Measurements from ENCODE around the gene RABGAP1L. TPM values are rescaled to one million over a fixed set of nuclear protein-coding genes. Genes with fewer than 3 reads are reported as not detected.

The RABGAP1L gene
- total RNA-seq, 6 experiments from 2014 or later = 11.7 to 23.1 (median 18.5) TPM

DNA sequence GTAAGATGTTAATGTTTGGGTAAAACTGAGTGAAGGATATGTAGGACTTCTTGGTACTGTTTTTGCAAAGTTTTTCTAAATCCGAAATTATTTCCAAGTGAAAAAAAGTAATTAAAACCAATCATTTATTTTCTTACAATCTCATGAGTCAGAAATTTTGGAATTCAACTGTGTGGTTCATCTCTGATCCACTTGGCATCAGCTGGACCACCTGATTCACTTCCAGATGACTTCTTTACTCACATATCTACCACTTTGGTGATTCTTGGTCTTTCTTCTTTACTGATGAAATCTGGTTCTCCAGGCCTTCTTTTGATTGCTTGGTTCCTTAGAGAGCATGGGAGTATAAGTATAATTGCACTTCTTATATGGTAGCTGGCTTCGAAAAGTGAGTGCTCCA is 585.6 kb downstream of the RABGAP1L start:
- Histone ChIP-seq H3K9me3 (no peaks in the 10 kb centered on the region), H3K27me3 (no peaks in the 10 kb centered on the region), H3K4me1 (no peaks in the 10 kb centered on the region), H3K4me3 (no peak overlapping the region), H3K36me3 (no peaks in the 10 kb centered on the region), H3K27ac (no peak overlapping the region)
- DNase-seq (no peak), ATAC-seq (no peak)
- 62% methylated on average over 2 of the region's 2 CpGs for WGBS (ENCODE audit: insufficient coverage, low coverage, low lambda C conversion rate, missing lambda C conversion rate)
- intact Hi-C loops (cut with DNase I) = loop anchor here in 1 of 2 donors (10.0 kb wide), 1 partner anchor 490 kb away; no protein-coding TSS in a partner anchor
- TF ChIP-seq, protein P1, sequence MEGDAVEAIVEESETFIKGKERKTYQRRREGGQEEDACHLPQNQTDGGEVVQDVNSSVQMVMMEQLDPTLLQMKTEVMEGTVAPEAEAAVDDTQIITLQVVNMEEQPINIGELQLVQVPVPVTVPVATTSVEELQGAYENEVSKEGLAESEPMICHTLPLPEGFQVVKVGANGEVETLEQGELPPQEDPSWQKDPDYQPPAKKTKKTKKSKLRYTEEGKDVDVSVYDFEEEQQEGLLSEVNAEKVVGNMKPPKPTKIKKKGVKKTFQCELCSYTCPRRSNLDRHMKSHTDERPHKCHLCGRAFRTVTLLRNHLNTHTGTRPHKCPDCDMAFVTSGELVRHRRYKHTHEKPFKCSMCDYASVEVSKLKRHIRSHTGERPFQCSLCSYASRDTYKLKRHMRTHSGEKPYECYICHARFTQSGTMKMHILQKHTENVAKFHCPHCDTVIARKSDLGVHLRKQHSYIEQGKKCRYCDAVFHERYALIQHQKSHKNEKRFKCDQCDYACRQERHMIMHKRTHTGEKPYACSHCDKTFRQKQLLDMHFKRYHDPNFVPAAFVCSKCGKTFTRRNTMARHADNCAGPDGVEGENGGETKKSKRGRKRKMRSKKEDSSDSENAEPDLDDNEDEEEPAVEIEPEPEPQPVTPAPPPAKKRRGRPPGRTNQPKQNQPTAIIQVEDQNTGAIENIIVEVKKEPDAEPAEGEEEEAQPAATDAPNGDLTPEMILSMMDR (IDR thresholded peaks at IDR 0.05) = no peak
- no peak for TF ChIP-seq POLR2A (IDR thresholded peaks at IDR 0.05)

DNA sequence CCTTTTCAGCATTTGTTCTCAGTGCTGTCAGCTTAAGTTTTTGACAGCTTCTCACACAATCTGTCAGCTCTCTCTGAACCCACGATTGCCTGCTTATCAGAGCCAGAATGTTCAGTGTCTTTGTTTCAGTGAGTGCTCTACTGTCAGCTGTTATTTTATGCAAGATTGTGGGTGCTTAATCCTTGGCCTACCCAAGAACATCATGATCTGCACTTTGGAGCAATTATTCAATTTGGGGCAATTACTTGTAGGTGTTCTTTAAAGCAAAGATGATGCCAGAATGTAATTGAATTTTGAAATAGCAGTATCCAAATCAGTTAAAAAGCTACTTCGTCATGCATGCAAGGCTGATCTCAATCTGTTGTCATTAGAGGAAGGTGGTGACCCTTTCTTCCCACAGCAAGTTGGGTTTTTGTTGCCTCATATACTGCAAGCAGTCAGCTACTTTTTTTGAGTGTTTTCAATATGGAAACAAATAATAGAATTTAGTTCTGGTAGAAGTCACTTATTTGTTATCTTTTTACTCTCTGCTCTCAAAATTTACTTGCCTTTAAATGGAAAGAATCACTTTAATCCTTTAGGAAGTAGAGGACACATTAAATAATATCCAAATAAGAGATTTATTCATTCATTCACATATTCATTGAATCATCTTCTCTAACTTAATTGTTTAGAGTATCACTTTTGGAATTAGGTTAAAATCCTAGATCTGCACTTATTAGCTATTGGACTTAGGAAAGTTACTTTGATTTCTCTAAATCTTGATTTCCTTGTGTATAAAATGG is 586.9 kb downstream of the RABGAP1L start:
- no peaks in the 10 kb centered on the region for H3K4me1 ChIP-seq
- no peaks in the 10 kb centered on the region for H3K36me3 ChIP-seq
- no peaks in the 10 kb centered on the region for H3K27me3 ChIP-seq
- TF ChIP-seq, protein P1 (IDR thresholded peaks at IDR 0.05) = no peak
- no peak for TF ChIP-seq POLR2A (IDR thresholded peaks at IDR 0.05)
- DNase-seq (no peak), ATAC-seq (no peak)
- intact Hi-C loops (cut with DNase I) = loop anchor here in 1 of 2 donors (10.0 kb wide), 1 partner anchor 491 kb away; no protein-coding TSS in a partner anchor
- H3K27ac ChIP-seq = no peak overlapping the region
- WGBS (ENCODE audit: insufficient coverage, low coverage, low lambda C conversion rate, missing lambda C conversion rate) = 63% methylated on average over 2 of the region's 2 CpGs
- no peak overlapping the region for H3K4me3 ChIP-seq
- H3K9me3 ChIP-seq = no peaks in the 10 kb centered on the region

DNA sequence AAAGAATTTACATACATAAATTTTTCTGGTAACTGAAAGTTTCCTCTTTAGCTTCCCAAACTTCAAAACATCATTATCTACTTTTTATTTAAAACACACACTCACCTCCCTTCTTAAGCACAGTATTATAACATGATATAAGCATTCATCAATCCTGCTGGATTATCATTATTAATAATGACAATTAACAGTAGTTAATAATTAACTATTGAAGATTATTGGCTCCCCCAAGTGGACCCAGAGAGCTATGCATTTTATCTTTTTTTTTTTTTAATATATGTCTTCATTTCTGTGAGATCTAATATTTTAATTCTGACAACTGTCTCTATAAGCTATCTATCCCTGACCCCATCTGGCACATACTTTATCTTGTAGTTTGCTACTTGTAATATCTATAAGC is 588.3 kb downstream of the RABGAP1L start:
- DNase-seq (no peak), ATAC-seq (no peak)
- TF ChIP-seq POLR2A (IDR thresholded peaks at IDR 0.05) = no peak
- TF ChIP-seq, protein P1 (IDR thresholded peaks at IDR 0.05) = peak in 3 of 4 donors; percentile 17 to 18 (median 17)
- Histone ChIP-seq H3K36me3 (no peaks in the 10 kb centered on the region), H3K27me3 (no peaks in the 10 kb centered on the region), H3K27ac (no peak overlapping the region), H3K4me1 (no peaks in the 10 kb centered on the region), H3K9me3 (no peaks in the 10 kb centered on the region), H3K4me3 (no peak overlapping the region)
- intact Hi-C loops (cut with DNase I) = loop anchor here in 1 of 2 donors (10.0 kb wide), 1 partner anchor 493 kb away; no protein-coding TSS in a partner anchor

DNA sequence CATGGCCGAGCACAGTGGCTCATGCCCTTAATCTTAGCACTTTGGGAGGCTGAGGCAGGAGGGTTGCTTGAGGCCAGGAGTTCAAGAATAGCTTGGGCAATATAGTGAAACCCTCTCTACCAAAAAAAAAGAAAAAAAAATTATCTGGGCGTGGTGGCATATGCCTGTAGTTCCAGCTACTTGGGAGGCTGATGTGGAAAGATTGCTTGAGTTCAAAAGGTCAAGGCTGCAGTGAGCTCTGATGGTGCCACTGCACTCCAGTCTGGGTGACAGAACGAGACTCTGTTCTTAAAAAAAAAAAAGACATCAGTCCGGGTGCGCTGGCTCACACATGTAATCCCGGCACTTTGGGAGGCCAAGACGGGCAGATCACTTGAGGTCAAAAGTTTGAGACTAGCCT is 589.3 kb downstream of the RABGAP1L start:
- no peaks in the 10 kb centered on the region for H3K4me1 ChIP-seq
- TF ChIP-seq, protein P1 (IDR thresholded peaks at IDR 0.05) = no peak
- TF ChIP-seq POLR2A (IDR thresholded peaks at IDR 0.05) = no peak
- ATAC-seq = no peak
- no peak overlapping the region for H3K27ac ChIP-seq
- DNase-seq = no peak
- no peaks in the 10 kb centered on the region for H3K9me3 ChIP-seq
- intact Hi-C loops (cut with DNase I) = loop anchor here in 1 of 2 donors (10.0 kb wide), 1 partner anchor 494 kb away; no protein-coding TSS in a partner anchor
- H3K4me3 ChIP-seq = no peak overlapping the region
- WGBS (ENCODE audit: insufficient coverage, low coverage, low lambda C conversion rate, missing lambda C conversion rate) = 91% methylated on average over 7 of the region's 7 CpGs
- H3K36me3 ChIP-seq = no peaks in the 10 kb centered on the region
- no peaks in the 10 kb centered on the region for H3K27me3 ChIP-seq

All from right lobe of liver (tissue), 6 donors.